AG04450 (cell line): ENCODE results near the gene HIBADH. TPM values are rescaled to one million over a fixed set of nuclear protein-coding genes. Genes with fewer than 3 reads are reported as not detected.

Experiments
- CTCF ChIA-PET: fragments of 300-600, 350-600 bp; formaldehyde crosslinking; extraction: SDS; loops from one replicate; lab custom pipeline; 2022; ENCODE audit warnings: antibody characterized with exemption, inconsistent platforms; lab: Charles Lee
- POLR2A ChIA-PET: fragments of 350-600 bp; formaldehyde crosslinking; extraction: SDS; loops from one replicate; lab custom pipeline; 2021; ENCODE audit warnings: antibody characterized with exemption, inconsistent platforms; lab: Yijun Ruan, JAX
- DNase-seq: peaks from one replicate; pipeline ENCODE4 v3.0.0-alpha.2; 2011; ENCODE audit warnings: low read depth, low spot score
- H3K27ac ChIP-seq: one replicate; pipeline ENCODE4 v1.5.1; 2012; ENCODE audit warnings: low read depth, low read length, control low read depth
- H3K27me3 ChIP-seq: one replicate; pipeline ENCODE4 v1.6.0; 2012; ENCODE audit warnings: low read length; ENCODE audit not compliant: control insufficient read depth, insufficient read depth
- H3K4me3 ChIP-seq: 2 replicates; pipeline ENCODE4 v1.5.1; 2011; ENCODE audit warnings: mild to moderate bottlenecking, low read depth, low read length, control low read depth
- H3K9me3 ChIP-seq: 2 replicates; pipeline ENCODE4 v1.5.1; 2012; ENCODE audit warnings: low read length; ENCODE audit not compliant: control insufficient read depth, insufficient read depth
- CTCF ChIP-seq: IDR thresholded peaks from 2 replicates; pipeline ENCODE4 v1.5.1; 2011; ENCODE audit warnings: low read depth, low read length, control low read depth, inconsistent platforms
- polyA plus RNA-seq: library from polyadenylated mRNA; depleted of rRNA; stranded (reverse); fragments of >200 nt; gene quantifications from 2 replicates; pipeline ENCODE4 v1.2.3, GENCODE V29; 2011

HIBADH gene
- polyA plus RNA-seq, 1 experiment = 86.3 TPM

GRCh38 chr7:27697861-27698430 lies 35.3 kb upstream of the HIBADH start:
- DNase-seq = no peak
- H3K27ac ChIP-seq = no peak overlapping the region
- CTCF ChIA-PET = interaction anchor here (1.2 kb wide), 1 partner anchor 76 kb away, joined by 3 read pairs; no protein-coding TSS in a partner anchor
- no peaks in the 10 kb centered on the region for H3K27me3 ChIP-seq
- no peaks in the 10 kb centered on the region for H3K9me3 ChIP-seq
- POLR2A ChIA-PET = no interaction called here
- no peak for TF ChIP-seq CTCF
- no peak overlapping the region for H3K4me3 ChIP-seq

GRCh38 chr7:27695096-27695495 lies 32.4 kb upstream of the HIBADH start:
- H3K27ac ChIP-seq = no peak overlapping the region
- DNase-seq = peak; percentile 23
- no peaks in the 10 kb centered on the region for H3K27me3 ChIP-seq
- H3K9me3 ChIP-seq = no peaks in the 10 kb centered on the region
- TF ChIP-seq CTCF = no peak
- H3K4me3 ChIP-seq = no peak overlapping the region
- ChIA-PET CTCF (no interaction called here), POLR2A (no interaction called here)

- H3K27ac ChIP-seq = no peak overlapping the region
- no peak for TF ChIP-seq CTCF
- no peaks in the 10 kb centered on the region for H3K9me3 ChIP-seq
- no peak for DNase-seq
- POLR2A ChIA-PET = no interaction called here
- CTCF ChIA-PET = no interaction called here
- H3K4me3 ChIP-seq = no peak overlapping the region
- no peaks in the 10 kb centered on the region for H3K27me3 ChIP-seq
These were observed 31.1 kb upstream of the HIBADH start for GRCh38 chr7:27693794-27694193.

GRCh38 chr7:27690649-27691048 lies 28.0 kb upstream of the HIBADH start:
- ChIA-PET CTCF (no interaction called here), POLR2A (no interaction called here)
- H3K27ac ChIP-seq = no peak overlapping the region
- DNase-seq = no peak
- no peak for TF ChIP-seq CTCF
- H3K27me3 ChIP-seq = no peaks in the 10 kb centered on the region
- H3K4me3 ChIP-seq = no peak overlapping the region
- 0 out of 2 replicates have a peak, but pooled peaks cover 2% of the 10 kb centered on the region for H3K9me3 ChIP-seq

GRCh38 chr7:27689591-27690164 lies 27.0 kb upstream of the HIBADH start:
- Histone ChIP-seq H3K27ac (no peak overlapping the region), H3K9me3 (0 out of 2 replicates have a peak, but pooled peaks cover 2% of the 10 kb centered on the region), H3K4me3 (no peak overlapping the region), H3K27me3 (no peaks in the 10 kb centered on the region)
- POLR2A ChIA-PET = no interaction called here
- TF ChIP-seq CTCF = 0 out of 2 replicates have a peak, but pooled peaks have one; percentile 23
- CTCF ChIA-PET = no interaction called here
- DNase-seq = no peak
